Karpas-422 (cell line): ENCODE results near the gene NOB1. TPM values are rescaled to one million over a fixed set of nuclear protein-coding genes. Genes with fewer than 3 reads are reported as not detected.
"Not testable (repeated sequence)": the region's sequence is repeated elsewhere in the genome, so short reads cannot be mapped to it uniquely, and the experiment has no call there.

ENCODE experiments used
- DNase-seq: peaks from one replicate; pipeline ENCODE4 v3.0.0-alpha.2; 2015
- H2AFZ ChIP-seq: fragments of 200-600 bp; sonication (generic); 2 replicates; pipeline ENCODE4 v1.6.1; 2014; ENCODE audit warnings: antibody characterized with exemption, low read length, mixed read lengths
- H3K27ac ChIP-seq: fragments of 200-600 bp; sonication (generic); 2 replicates; pipeline ENCODE4 v1.5.1; 2014; ENCODE audit warnings: mild to moderate bottlenecking, low read length, moderate library complexity
- H3K27me3 ChIP-seq: fragments of 200-600 bp; sonication (generic); 2 replicates; pipeline ENCODE4 v1.6.1; 2014; ENCODE audit warnings: low read length, mixed read lengths
- H3K36me3 ChIP-seq: fragments of 200-600 bp; sonication (generic); 2 replicates; pipeline ENCODE4 v1.6.1; 2014; ENCODE audit warnings: low read length, mixed read lengths; ENCODE audit not compliant: insufficient read depth
- H3K4me1 ChIP-seq: fragments of 200-600 bp; sonication (generic); 2 replicates; pipeline ENCODE4 v1.6.1; 2014; ENCODE audit warnings: mild to moderate bottlenecking, low read length, mixed read lengths
- H3K4me2 ChIP-seq: fragments of 200-600 bp; sonication (generic); 2 replicates; pipeline ENCODE4 v1.6.1; 2014; ENCODE audit warnings: low read length, low read depth, mild to moderate bottlenecking; ENCODE audit not compliant: poor library complexity, severe bottlenecking
- H3K4me3 ChIP-seq: fragments of 200-600 bp; sonication (generic); 2 replicates; pipeline ENCODE4 v1.5.1; 2014; ENCODE audit warnings: mild to moderate bottlenecking, antibody characterized with exemption, low read length, mixed read lengths
- H3K79me2 ChIP-seq: fragments of 200-600 bp; sonication (generic); 2 replicates; pipeline ENCODE4 v1.6.1; 2014; ENCODE audit warnings: mild to moderate bottlenecking, low read length, mixed read lengths
- H3K9ac ChIP-seq: fragments of 200-600 bp; sonication (generic); 2 replicates; pipeline ENCODE4 v1.6.0; 2014; ENCODE audit warnings: low read length
- H3K9me2 ChIP-seq: fragments of 200-600 bp; sonication (generic), shearing (Covaris generic); replicated peaks from 2 replicates; pipeline ENCODE4 v1.6.0; 2014; ENCODE audit warnings: mild to moderate bottlenecking, low read length, moderate library complexity; ENCODE audit not compliant: insufficient read depth
- H3K9me3 ChIP-seq: fragments of 300-700, 200-600 bp; sonication (generic); 2 replicates; pipeline ENCODE4 v1.6.1; 2014; ENCODE audit warnings: low read length, mixed read lengths
- H4K20me1 ChIP-seq: fragments of 200-600 bp; sonication (generic); 2 replicates; pipeline ENCODE4 v1.6.1; 2014; ENCODE audit warnings: mild to moderate bottlenecking, antibody characterized with exemption, low read length, low read depth; ENCODE audit not compliant: insufficient read depth
- total RNA-seq: library from RNA; depleted of rRNA; stranded (reverse); fragments of >200 nt; shearing (Covaris generic); gene quantifications from 2 replicates; pipeline ENCODE4 v1.2.3, GENCODE V29; 2014; ENCODE audit warnings: low replicate concordance; rRNA removed

NOB1 gene
- 50.5 and 68.3 TPM in 2 replicates for total RNA-seq

DNA sequence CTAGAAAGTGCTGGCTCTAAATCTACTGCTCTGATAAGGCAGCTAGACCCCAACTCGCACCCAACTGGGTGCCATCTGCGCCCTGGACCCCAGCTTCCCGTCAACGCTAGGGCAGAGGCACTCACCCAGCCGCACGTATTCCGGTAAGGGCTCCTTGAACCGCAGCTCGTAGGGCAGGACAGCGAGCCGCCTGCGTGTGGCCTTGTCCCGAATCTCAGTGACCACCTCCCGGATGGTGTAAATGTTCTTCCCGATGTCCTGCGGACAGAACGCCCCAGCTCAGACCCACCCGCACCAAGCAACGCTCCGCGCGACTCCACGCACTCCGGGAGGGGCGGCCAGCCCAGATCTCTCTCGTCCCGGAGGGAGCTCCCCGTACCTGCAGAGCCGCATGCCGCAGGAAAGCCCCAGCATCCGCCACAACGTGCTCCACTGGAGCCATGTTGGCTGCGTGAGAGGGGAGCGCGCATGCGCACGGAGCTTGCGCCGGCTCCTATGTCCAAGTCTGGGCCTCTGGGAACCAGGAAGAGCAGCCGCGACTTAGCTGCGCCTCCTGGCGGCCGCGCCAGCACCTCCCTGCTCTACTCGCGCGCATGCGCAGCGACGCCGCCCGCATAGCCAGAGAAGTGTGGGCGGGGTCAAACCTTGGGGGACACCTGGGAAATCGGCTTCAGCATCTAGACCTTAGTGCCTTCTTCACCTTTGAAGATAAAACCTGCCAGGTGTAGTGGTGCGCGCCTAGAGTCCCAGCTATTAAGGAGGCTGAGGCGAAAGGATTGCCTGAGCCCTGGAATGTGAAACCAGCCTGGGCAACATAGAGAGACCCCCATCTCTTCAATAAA is at the start of gene NOB1:
NOB1 (minus strand) TSS at position 458 of the 842 bp plus-strand sequence; CDS start at position 442, 16 bp downstream.
- Histone ChIP-seq H3K9me3 (no peaks in the 10 kb centered on the region), H3K9me2 (no peaks in the 10 kb centered on the region), H3K4me3 (peak within 1 kb of the TSS; percentile 87), H3K27ac (peak within 1 kb of the TSS; percentile 48), H4K20me1 (peaks cover 8% of the 10 kb centered on the region; the same call in 1 of the 2 replicates), H3K79me2 (peaks cover 46% of the 10 kb centered on the region), H3K4me2 (peak within 1 kb of the TSS; percentile 75), H3K27me3 (no peaks in the 10 kb centered on the region), H3K4me1 (peaks cover 13% of the 10 kb centered on the region), H3K9ac (peak within 1 kb of the TSS; percentile 89), H3K36me3 (peaks cover 31% of the 10 kb centered on the region; the same call in 1 of the 2 replicates), H2AFZ (peak within 1 kb of the TSS; percentile 64; the same call in 1 of the 2 replicates)
- DNase-seq: peak; percentile 99

DNA sequence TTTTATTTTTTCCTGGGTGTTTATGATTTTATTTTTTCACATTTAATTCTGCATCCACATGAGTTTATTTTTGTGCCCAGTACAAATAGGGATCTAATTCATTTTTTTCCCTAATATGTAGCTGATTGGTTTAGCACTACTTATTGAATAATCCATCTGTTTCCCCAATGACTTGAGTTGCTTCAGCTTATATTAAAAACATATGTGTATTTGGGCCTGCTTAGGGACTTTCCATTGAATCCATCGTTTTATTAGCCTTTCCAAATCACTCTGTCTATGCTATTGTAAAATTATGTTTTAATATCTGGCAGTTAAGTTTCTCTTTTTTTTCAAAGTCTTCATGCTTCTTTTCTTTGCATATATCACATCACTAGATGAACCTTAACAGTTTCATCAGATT is 49.6 kb upstream of the NOB1 start:
- Histone ChIP-seq H3K9ac (no peak overlapping the region), H3K9me2 (no peaks in the 10 kb centered on the region)

GRCh38 chr16:69799611-69800031 is 44.9 kb upstream of the NOB1 start:
- H3K27ac ChIP-seq: no peak overlapping the region
- H3K4me1 ChIP-seq: peaks cover 14% of the 10 kb centered on the region
- H3K4me3 ChIP-seq: no peak overlapping the region
- H3K27me3 ChIP-seq: no peaks in the 10 kb centered on the region
- H4K20me1 ChIP-seq: no peaks in the 10 kb centered on the region
- H3K36me3 ChIP-seq: peaks cover 10% of the 10 kb centered on the region; the same call in 1 of the 2 replicates
- H3K79me2 ChIP-seq: peaks cover 13% of the 10 kb centered on the region
- H3K9ac ChIP-seq: no peak overlapping the region
- H3K4me2 ChIP-seq: no peak overlapping the region
- no peak for DNase-seq
- H3K9me2 ChIP-seq: no peaks in the 10 kb centered on the region
- H3K9me3 ChIP-seq: no peaks in the 10 kb centered on the region
- no peak overlapping the region for H2AFZ ChIP-seq

More for the DNA sequence above, 49.6 kb upstream of the NOB1 start:
- peaks cover 15% of the 10 kb centered on the region for H3K4me1 ChIP-seq
- peaks cover 17% of the 10 kb centered on the region; the same call in 1 of the 2 replicates for H3K79me2 ChIP-seq
- peak overlapping the region; percentile 29; the same call in 1 of the 2 replicates for H3K27ac ChIP-seq
- H3K4me3 ChIP-seq: no peak overlapping the region
- no peaks in the 10 kb centered on the region for H4K20me1 ChIP-seq
- no peak overlapping the region for H3K4me2 ChIP-seq
- H3K9me3 ChIP-seq: no peaks in the 10 kb centered on the region
- H3K27me3 ChIP-seq: no peaks in the 10 kb centered on the region
- peaks cover 10% of the 10 kb centered on the region; the same call in 1 of the 2 replicates for H3K36me3 ChIP-seq
- H2AFZ ChIP-seq: no peak overlapping the region
- no peak for DNase-seq

DNA sequence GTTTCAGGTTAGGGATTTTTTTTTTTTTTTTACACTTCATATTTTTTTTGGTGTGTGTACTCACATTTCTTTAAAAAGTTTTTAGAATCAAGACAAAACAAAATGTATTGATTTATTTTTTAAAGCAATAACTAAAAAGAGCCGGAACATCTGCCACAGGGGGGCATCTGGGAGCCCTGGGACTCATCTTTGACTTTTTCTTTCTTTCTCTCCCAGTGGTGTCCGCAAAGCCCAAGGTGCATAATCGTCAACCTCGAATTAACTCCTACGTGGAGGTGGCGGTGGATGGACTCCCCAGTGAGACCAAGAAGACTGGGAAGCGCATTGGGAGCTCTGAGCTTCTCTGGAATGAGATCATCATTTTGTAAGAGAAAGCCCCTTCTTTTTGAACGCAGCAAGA is 43.7 kb upstream of the NOB1 start:
- DNase-seq: no peak
- H2AFZ ChIP-seq: no peak overlapping the region
- no peaks in the 10 kb centered on the region for H3K9me3 ChIP-seq
- peaks cover 20% of the 10 kb centered on the region for H3K79me2 ChIP-seq
- no peak overlapping the region for H3K9ac ChIP-seq
- no peak overlapping the region for H3K4me2 ChIP-seq
- peaks cover 6% of the 10 kb centered on the region; the same call in 1 of the 2 replicates for H3K36me3 ChIP-seq
- H3K9me2 ChIP-seq: no peaks in the 10 kb centered on the region
- no peaks in the 10 kb centered on the region for H3K27me3 ChIP-seq
- H4K20me1 ChIP-seq: no peaks in the 10 kb centered on the region
- no peak overlapping the region for H3K27ac ChIP-seq
- no peak overlapping the region for H3K4me3 ChIP-seq
- H3K4me1 ChIP-seq: peaks cover 8% of the 10 kb centered on the region

DNA sequence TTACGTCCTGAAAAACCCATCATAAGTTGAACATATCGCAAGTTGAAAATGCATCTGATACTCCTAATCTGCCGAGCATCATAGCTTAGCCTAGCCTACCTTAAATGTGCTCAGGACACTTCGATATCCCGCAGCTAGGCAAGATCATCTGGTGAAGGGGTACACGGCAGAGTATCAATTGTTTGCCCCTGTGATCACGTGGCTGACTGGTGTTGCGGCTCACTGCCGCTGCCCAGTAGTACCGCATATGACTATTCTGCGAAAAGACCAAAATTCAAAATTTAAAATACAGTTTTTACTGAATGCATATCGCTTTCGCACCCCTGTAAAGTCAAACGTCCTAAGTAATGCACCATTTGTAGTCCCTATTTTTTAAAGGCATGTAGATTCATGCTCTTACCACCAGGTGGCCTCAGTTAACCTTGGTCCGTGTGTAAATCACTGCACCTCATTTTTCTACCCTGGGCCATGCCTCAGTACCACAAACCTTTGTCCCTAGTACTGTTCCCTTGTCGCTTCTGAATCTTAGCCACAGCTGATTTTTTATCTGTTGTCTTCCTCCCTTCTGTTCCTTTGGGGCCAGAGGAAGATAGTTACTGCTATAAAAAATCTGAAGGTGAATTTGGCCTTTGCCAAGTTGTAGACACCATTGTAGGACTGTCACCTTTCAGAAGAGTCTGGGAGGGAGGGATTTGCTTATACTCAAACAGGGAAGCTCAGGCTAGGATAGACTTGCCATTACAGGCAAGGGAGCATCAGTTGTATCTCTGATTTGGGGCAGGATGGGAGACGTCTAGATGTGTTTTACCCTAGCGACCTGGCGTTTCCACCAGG is 41.8 kb upstream of the NOB1 start:
- H3K27me3 ChIP-seq: no peaks in the 10 kb centered on the region
- H3K27ac ChIP-seq: no peak overlapping the region

GRCh38 chr16:69794486-69794885 is 39.8 kb upstream of the NOB1 start:
- no peaks in the 10 kb centered on the region for H3K9me2 ChIP-seq
- DNase-seq: no peak
- H3K27me3 ChIP-seq: no peaks in the 10 kb centered on the region
- H3K4me1 ChIP-seq: peaks cover 8% of the 10 kb centered on the region
- H3K36me3 ChIP-seq: no peaks in the 10 kb centered on the region
- H3K4me3 ChIP-seq: no peak overlapping the region
- no peak overlapping the region for H2AFZ ChIP-seq
- no peak overlapping the region for H3K27ac ChIP-seq
- H3K4me2 ChIP-seq: no peak overlapping the region
- H3K79me2 ChIP-seq: peaks cover 28% of the 10 kb centered on the region
- H3K9me3 ChIP-seq: no peaks in the 10 kb centered on the region
- no peak overlapping the region for H3K9ac ChIP-seq
- no peaks in the 10 kb centered on the region for H4K20me1 ChIP-seq

More for the DNA sequence above, 41.8 kb upstream of the NOB1 start:
- Histone ChIP-seq H3K4me3 (no peak overlapping the region), H3K9me3 (no peaks in the 10 kb centered on the region), H3K36me3 (no peaks in the 10 kb centered on the region), H4K20me1 (no peaks in the 10 kb centered on the region), H3K79me2 (peaks cover 28% of the 10 kb centered on the region), H3K4me1 (peaks cover 8% of the 10 kb centered on the region), H3K9ac (no peak overlapping the region), H2AFZ (no peak overlapping the region), H3K9me2 (no peaks in the 10 kb centered on the region), H3K4me2 (peak overlapping the region; percentile 18)
- DNase-seq: peak; percentile 92

DNA sequence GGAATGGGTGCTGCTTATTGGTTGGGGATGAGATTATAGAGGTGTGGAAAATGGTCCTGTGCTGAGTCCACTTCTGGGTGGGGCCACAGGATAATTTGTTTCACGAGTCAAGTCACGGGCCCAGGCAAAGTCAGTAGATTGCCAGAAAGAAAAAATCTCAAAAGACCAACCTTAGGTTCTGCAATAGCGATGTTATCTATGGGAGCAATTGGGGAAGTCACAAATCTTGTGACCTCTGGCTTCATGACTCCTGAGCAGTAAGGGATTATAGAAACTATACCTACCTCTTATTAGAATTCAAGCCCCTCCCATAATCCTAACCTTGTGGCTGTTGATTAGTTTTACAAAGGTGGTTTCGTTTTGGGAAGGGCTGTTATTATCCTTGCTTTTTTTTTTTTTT is 38.8 kb upstream of the NOB1 start:
- H3K4me1 ChIP-seq: peaks cover 8% of the 10 kb centered on the region
- DNase-seq: no peak
- no peak overlapping the region for H3K4me3 ChIP-seq
- H3K9me3 ChIP-seq: no peaks in the 10 kb centered on the region
- H3K4me2 ChIP-seq: no peak overlapping the region
- H3K27me3 ChIP-seq: no peaks in the 10 kb centered on the region
- H3K9me2 ChIP-seq: no peaks in the 10 kb centered on the region
- H3K36me3 ChIP-seq: no peaks in the 10 kb centered on the region
- peaks cover 28% of the 10 kb centered on the region for H3K79me2 ChIP-seq
- no peak overlapping the region for H2AFZ ChIP-seq
- H4K20me1 ChIP-seq: no peaks in the 10 kb centered on the region
- H3K27ac ChIP-seq: no peak overlapping the region
- H3K9ac ChIP-seq: no peak overlapping the region

- H3K27ac ChIP-seq, H4K20me1 ChIP-seq, H3K4me1 ChIP-seq, H3K9me2 ChIP-seq, H3K36me3 ChIP-seq, H3K4me3 ChIP-seq, H3K9ac ChIP-seq, H2AFZ ChIP-seq, DNase-seq, H3K9me3 ChIP-seq, H3K27me3 ChIP-seq, H3K4me2 ChIP-seq: not testable (repeated sequence)
- H3K79me2 ChIP-seq: peaks cover 21% of the 10 kb centered on the region; the same call in 1 of the 2 replicates
These were observed 36.7 kb upstream of the NOB1 start for GRCh38 chr16:69791391-69791847.
